ENCODE data around the gene TDRKH. TPM values are rescaled to one million over a fixed set of nuclear protein-coding genes. Genes with fewer than 3 reads are reported as not detected.

TDRKH gene, protein sequence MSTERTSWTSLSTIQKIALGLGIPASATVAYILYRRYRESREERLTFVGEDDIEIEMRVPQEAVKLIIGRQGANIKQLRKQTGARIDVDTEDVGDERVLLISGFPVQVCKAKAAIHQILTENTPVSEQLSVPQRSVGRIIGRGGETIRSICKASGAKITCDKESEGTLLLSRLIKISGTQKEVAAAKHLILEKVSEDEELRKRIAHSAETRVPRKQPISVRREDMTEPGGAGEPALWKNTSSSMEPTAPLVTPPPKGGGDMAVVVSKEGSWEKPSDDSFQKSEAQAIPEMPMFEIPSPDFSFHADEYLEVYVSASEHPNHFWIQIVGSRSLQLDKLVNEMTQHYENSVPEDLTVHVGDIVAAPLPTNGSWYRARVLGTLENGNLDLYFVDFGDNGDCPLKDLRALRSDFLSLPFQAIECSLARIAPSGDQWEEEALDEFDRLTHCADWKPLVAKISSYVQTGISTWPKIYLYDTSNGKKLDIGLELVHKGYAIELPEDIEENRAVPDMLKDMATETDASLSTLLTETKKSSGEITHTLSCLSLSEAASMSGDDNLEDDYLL
- total RNA-seq: 4.7 TPM

- H3K9me3 ChIP-seq (ENCODE audit: control insufficient read depth in 3 of 3, low read length in 3 of 3): no peaks in the 10 kb centered on the region
- no peaks in the 10 kb centered on the region for H3K36me3 ChIP-seq (ENCODE audit: control insufficient read depth in 3 of 3, insufficient read depth in 3 of 3, low read length in 3 of 3)
- H3K27me3 ChIP-seq (ENCODE audit: control insufficient read depth in 3 of 3, insufficient read depth in 3 of 3, low read length in 3 of 3): no peaks in the 10 kb centered on the region
- peak within 1 kb of the TSS; percentile 75 to 84 (median 81) for H3K9ac ChIP-seq (ENCODE audit: low read depth in 1 of 3, low read length in 3 of 3)
- H3K27ac ChIP-seq (ENCODE audit: low read depth, low read length): peak within 1 kb of the TSS; percentile 54
- H3K4me1 ChIP-seq (ENCODE audit: control insufficient read depth in 3 of 3, insufficient read depth in 3 of 3, low read length in 3 of 3): peaks cover 8 to 18% (median 9%) of the 10 kb centered on the region in 3 donors
- peak within 1 kb of the TSS; percentile 87 to 99 (median 98) for H3K4me3 ChIP-seq (ENCODE audit: low read length in 3 of 3)
Observed at GRCh38 chr1:151790071-151790939, at the start of gene TDRKH. Gene TDRKH (minus strand): TSS chr1:151790500. CDS start chr1:151783022, 7,478 bp downstream.

DNA sequence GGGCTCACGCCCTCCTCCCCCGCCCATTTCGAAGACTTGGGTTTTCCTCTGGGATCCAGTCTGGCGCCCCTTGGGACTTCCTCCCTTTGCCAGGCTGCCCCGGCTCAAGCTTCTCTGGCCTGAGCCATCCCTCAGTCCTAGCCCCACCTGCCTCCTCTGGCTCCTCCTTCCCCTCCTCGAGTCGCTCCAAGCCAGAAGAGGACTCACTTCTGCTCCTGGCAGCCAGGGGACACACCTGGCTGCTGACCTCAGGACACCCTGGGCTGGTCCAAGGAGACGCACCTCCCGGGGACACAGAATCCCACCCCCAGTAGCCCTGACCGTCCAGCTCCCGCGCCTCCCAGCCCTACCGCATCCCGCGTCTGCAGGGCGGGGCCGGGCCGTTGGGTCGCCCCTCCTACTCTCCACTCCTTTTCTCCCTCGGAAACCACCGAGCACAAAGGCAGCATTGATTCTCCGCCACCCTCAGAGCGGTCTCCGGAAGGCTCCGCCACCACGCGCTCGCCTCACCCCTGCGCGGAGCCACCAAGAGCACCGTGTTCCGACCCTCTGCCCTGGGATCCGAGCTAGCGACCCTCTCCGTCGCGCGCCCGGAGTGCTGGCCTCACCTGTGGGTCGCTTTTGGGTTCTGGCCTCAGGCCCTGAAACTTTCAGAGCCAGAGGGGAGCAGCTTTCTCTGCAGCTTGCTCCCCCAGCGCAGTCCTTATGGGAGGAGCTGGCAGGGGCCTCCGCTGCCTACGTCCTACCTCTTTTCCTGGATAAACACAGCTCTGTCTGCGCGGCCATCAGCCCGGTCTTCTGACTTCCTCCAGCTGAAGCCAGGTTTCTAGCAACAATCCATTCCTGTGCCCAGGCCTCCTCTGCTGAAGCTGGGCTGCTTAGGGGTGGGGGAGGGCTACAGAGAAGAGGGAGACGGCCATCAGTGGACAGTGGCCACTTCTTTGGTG lies 49.4 kb upstream of the TDRKH start, which contains the start of gene C2CD4D:
Gene C2CD4D, minus strand, starts transcription at position 364 of the 947 bp plus-strand sequence. CDS start 831 bp downstream, outside the sequence.
- no peak within 1 kb of the TSS for H3K27ac ChIP-seq (ENCODE audit: low read depth, low read length)
- H3K4me3 ChIP-seq (ENCODE audit: low read length in 3 of 3): peak within 1 kb of the TSS; percentile 23 to 58 (median 49)
- peak within 1 kb of the TSS in 1 of 3 donors; percentile 10 for H3K9ac ChIP-seq (ENCODE audit: low read depth in 1 of 3, low read length in 3 of 3)
- no peaks in the 10 kb centered on the region for H3K9me3 ChIP-seq (ENCODE audit: control insufficient read depth in 3 of 3, low read length in 3 of 3)
- peaks cover 8 to 20% (median 14%) of the 10 kb centered on the region in 3 donors for H3K4me1 ChIP-seq (ENCODE audit: control insufficient read depth in 3 of 3, insufficient read depth in 3 of 3, low read length in 3 of 3)
- peaks cover 19 to 44% (median 34%) of the 10 kb centered on the region in 3 donors for H3K27me3 ChIP-seq (ENCODE audit: control insufficient read depth in 3 of 3, insufficient read depth in 3 of 3, low read length in 3 of 3)
- H3K36me3 ChIP-seq (ENCODE audit: control insufficient read depth in 3 of 3, insufficient read depth in 3 of 3, low read length in 3 of 3): no peaks in the 10 kb centered on the region

GRCh38 chr1:151839082-151839412 lies 48.7 kb upstream of the TDRKH start:
- H3K9me3 ChIP-seq (ENCODE audit: control insufficient read depth in 3 of 3, low read length in 3 of 3): no peaks in the 10 kb centered on the region
- H3K9ac ChIP-seq (ENCODE audit: low read depth in 1 of 3, low read length in 3 of 3): peak overlapping the region in 1 of 3 donors; percentile 10
- peak overlapping the region in 2 of 3 donors; percentile 49 to 58 for H3K4me3 ChIP-seq (ENCODE audit: low read length in 3 of 3)
- H3K36me3 ChIP-seq (ENCODE audit: control insufficient read depth in 3 of 3, insufficient read depth in 3 of 3, low read length in 3 of 3): no peaks in the 10 kb centered on the region
- peaks cover 8 to 24% (median 14%) of the 10 kb centered on the region in 3 donors for H3K4me1 ChIP-seq (ENCODE audit: control insufficient read depth in 3 of 3, insufficient read depth in 3 of 3, low read length in 3 of 3)
- peaks cover 19 to 40% (median 34%) of the 10 kb centered on the region in 3 donors for H3K27me3 ChIP-seq (ENCODE audit: control insufficient read depth in 3 of 3, insufficient read depth in 3 of 3, low read length in 3 of 3)
- no peak overlapping the region for H3K27ac ChIP-seq (ENCODE audit: low read depth, low read length)

DNA sequence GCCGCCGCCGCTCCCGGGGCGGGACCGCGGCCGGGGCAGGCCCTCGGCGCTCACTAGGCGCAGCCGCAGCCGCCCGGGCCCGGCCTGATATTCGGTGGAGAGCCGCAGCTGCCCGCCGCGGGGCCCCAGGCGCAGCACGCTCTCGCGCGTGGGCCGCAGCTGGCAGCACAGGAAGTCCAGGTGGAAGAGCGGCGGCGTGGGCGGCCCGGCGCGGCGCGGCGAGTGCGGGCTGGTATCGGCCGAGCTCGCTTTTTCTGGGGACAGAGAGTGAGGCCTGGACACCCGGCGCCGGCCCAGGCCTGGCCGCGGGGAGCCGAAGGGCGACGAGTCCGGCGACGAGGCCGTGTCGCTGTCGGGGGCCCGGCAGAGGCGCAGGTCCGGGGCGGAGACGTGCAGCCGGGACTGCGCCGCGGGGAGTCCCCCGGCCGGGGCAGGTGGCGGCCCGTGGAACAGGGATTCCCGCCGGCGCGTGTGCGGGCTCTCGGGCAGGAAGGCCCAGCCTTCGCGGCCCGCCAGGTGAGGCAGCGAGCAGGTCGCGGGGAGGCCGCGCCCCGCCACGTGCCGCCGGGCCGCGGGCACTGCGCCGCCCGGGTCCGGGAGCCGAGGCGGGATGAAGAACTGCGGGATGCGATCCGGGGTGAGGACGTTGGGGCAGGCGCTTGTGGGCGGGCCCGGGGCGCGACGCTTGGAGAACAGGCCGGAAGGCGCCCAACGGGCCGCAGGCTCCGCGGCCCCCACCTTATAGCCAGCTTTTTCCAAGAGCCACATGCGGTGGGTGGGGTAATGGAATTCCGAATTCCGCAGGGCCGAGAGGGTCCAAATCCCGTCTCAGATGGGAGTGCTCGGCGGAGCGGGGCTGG lies 48.2 kb upstream of the TDRKH start:
- Histone ChIP-seq H3K27ac (ENCODE audit: low read depth, low read length) (no peak overlapping the region), H3K4me1 (ENCODE audit: control insufficient read depth in 3 of 3, insufficient read depth in 3 of 3, low read length in 3 of 3) (peaks cover 9 to 30% (median 19%) of the 10 kb centered on the region in 3 donors), H3K9ac (ENCODE audit: low read depth in 1 of 3, low read length in 3 of 3) (peak overlapping the region in 1 of 3 donors; percentile 60), H3K9me3 (ENCODE audit: control insufficient read depth in 3 of 3, low read length in 3 of 3) (no peaks in the 10 kb centered on the region), H3K4me3 (ENCODE audit: low read length in 3 of 3) (peak overlapping the region in 2 of 3 donors; percentile 49 to 58), H3K27me3 (ENCODE audit: control insufficient read depth in 3 of 3, insufficient read depth in 3 of 3, low read length in 3 of 3) (peaks cover 19 to 40% (median 34%) of the 10 kb centered on the region in 3 donors), H3K36me3 (ENCODE audit: control insufficient read depth in 3 of 3, insufficient read depth in 3 of 3, low read length in 3 of 3) (no peaks in the 10 kb centered on the region)

DNA sequence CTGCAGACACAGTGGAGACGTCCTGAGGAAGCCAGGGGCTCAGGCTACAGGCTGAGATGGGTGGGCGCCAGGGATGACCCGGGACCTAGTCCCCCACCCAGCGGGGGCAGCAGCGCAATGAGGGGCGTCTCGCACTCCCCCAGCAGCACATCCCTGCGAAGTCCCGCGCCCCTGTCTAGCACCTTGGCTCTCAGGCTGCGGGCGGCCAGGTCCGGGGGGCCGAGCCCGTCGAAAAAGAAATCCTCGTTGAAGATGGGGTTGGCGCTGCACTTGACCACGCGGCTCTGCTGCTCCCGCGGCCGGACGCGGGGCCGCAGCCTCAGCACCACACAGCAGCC lies 47.6 kb upstream of the TDRKH start:
- H3K9me3 ChIP-seq (ENCODE audit: control insufficient read depth in 3 of 3, low read length in 3 of 3): no peaks in the 10 kb centered on the region
- peaks cover 19 to 40% (median 34%) of the 10 kb centered on the region in 3 donors for H3K27me3 ChIP-seq (ENCODE audit: control insufficient read depth in 3 of 3, insufficient read depth in 3 of 3, low read length in 3 of 3)
- no peak overlapping the region for H3K27ac ChIP-seq (ENCODE audit: low read depth, low read length)
- H3K9ac ChIP-seq (ENCODE audit: low read depth in 1 of 3, low read length in 3 of 3): peak overlapping the region in 1 of 3 donors; percentile 60
- peaks cover 15 to 35% (median 24%) of the 10 kb centered on the region in 3 donors for H3K4me1 ChIP-seq (ENCODE audit: control insufficient read depth in 3 of 3, insufficient read depth in 3 of 3, low read length in 3 of 3)
- H3K4me3 ChIP-seq (ENCODE audit: low read length in 3 of 3): peak overlapping the region in 2 of 3 donors; percentile 49 to 58
- H3K36me3 ChIP-seq (ENCODE audit: control insufficient read depth in 3 of 3, insufficient read depth in 3 of 3, low read length in 3 of 3): no peaks in the 10 kb centered on the region

DNA sequence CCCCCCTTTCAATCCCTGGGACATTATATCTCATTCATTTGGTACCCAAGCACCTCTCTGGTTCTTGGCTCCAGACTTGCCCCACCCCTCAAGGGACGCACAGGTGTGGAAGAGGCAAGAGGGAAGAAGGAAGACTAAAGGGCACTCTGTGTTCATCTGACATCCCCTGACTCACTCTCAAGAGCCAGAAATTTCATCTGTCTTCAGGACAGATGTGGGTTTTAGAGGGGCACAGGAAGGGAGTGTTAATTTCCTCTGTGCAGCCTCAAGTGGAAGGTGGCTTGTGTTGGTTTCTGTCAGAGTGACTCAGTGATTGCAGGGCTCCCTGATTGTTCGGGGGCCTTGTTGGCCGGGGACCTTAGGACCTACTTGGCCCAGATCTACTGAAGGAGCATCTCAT lies 46.9 kb upstream of the TDRKH start:
- peaks cover 20 to 42% (median 29%) of the 10 kb centered on the region in 3 donors for H3K4me1 ChIP-seq (ENCODE audit: control insufficient read depth in 3 of 3, insufficient read depth in 3 of 3, low read length in 3 of 3)
- no peak overlapping the region for H3K9ac ChIP-seq (ENCODE audit: low read depth in 1 of 3, low read length in 3 of 3)
- no peaks in the 10 kb centered on the region for H3K9me3 ChIP-seq (ENCODE audit: control insufficient read depth in 3 of 3, low read length in 3 of 3)
- H3K36me3 ChIP-seq (ENCODE audit: control insufficient read depth in 3 of 3, insufficient read depth in 3 of 3, low read length in 3 of 3): no peaks in the 10 kb centered on the region
- no peak overlapping the region for H3K27ac ChIP-seq (ENCODE audit: low read depth, low read length)
- peaks cover 19 to 40% (median 34%) of the 10 kb centered on the region in 3 donors for H3K27me3 ChIP-seq (ENCODE audit: control insufficient read depth in 3 of 3, insufficient read depth in 3 of 3, low read length in 3 of 3)
- H3K4me3 ChIP-seq (ENCODE audit: low read length in 3 of 3): no peak overlapping the region

DNA sequence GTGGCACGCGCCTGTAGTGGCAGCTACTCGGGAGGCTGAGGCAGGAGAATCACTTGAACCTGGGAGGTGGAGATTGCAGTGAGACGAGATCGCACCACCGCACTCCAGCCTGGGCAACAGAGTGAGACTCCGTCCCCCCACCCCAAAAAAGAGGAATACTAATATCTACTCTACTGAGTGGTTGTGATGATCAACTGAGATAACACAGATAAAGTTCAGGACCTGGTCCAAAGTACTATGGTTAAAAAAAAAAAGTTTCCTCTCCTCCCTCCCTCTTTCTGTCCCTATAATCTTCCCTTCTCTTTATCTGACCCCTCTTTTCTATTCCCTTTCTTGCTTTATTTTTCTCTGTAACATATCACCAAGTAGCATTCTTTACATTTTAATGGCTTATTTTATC lies 45.3 kb upstream of the TDRKH start:
- Histone ChIP-seq H3K4me3 (ENCODE audit: low read length in 3 of 3) (no peak overlapping the region), H3K27ac (ENCODE audit: low read depth, low read length) (no peak overlapping the region), H3K9ac (ENCODE audit: low read depth in 1 of 3, low read length in 3 of 3) (no peak overlapping the region), H3K4me1 (ENCODE audit: control insufficient read depth in 3 of 3, insufficient read depth in 3 of 3, low read length in 3 of 3) (peaks cover 25 to 57% (median 38%) of the 10 kb centered on the region in 3 donors), H3K36me3 (ENCODE audit: control insufficient read depth in 3 of 3, insufficient read depth in 3 of 3, low read length in 3 of 3) (peaks cover 0 to 2% (median 0%) of the 10 kb centered on the region in 3 donors), H3K27me3 (ENCODE audit: control insufficient read depth in 3 of 3, insufficient read depth in 3 of 3, low read length in 3 of 3) (peaks cover 19 to 34% (median 33%) of the 10 kb centered on the region in 3 donors), H3K9me3 (ENCODE audit: control insufficient read depth in 3 of 3, low read length in 3 of 3) (no peaks in the 10 kb centered on the region)

DNA sequence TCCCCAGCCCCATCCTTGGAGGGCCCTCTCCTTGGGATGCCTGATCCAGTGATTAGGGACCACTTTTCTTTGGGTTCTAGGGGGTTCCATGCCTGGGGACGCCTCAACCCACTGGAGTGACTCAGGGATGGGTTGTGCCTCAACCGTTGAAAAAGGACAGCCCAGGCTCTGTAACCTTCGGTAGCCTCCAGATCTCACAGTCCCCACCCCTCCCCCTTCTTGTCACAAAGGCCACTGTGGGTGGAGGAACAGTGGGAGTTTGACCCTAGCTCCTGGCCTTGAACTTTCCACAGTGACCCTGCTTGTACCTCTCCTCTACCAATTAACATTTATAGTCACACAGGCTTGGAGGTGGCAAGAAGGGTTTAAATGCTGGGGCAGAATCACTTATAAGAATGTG lies 43.9 kb upstream of the TDRKH start:
- H3K9ac ChIP-seq (ENCODE audit: low read depth in 1 of 3, low read length in 3 of 3): peak overlapping the region in 1 of 3 donors; percentile 45
- no peak overlapping the region for H3K27ac ChIP-seq (ENCODE audit: low read depth, low read length)
- peaks cover 0 to 2% (median 0%) of the 10 kb centered on the region in 3 donors for H3K36me3 ChIP-seq (ENCODE audit: control insufficient read depth in 3 of 3, insufficient read depth in 3 of 3, low read length in 3 of 3)
- H3K4me1 ChIP-seq (ENCODE audit: control insufficient read depth in 3 of 3, insufficient read depth in 3 of 3, low read length in 3 of 3): peaks cover 36 to 65% (median 44%) of the 10 kb centered on the region in 3 donors
- no peaks in the 10 kb centered on the region for H3K9me3 ChIP-seq (ENCODE audit: control insufficient read depth in 3 of 3, low read length in 3 of 3)
- H3K4me3 ChIP-seq (ENCODE audit: low read length in 3 of 3): no peak overlapping the region
- peaks cover 13 to 23% (median 19%) of the 10 kb centered on the region in 3 donors for H3K27me3 ChIP-seq (ENCODE audit: control insufficient read depth in 3 of 3, insufficient read depth in 3 of 3, low read length in 3 of 3)

Data from skeletal muscle tissue (tissue), 4 donors.